AG04450 (cell line): ENCODE measurements around the gene MCRIP2. TPM values are rescaled to one million over a fixed set of nuclear protein-coding genes. Genes with fewer than 3 reads are reported as not detected.
A peak's percentile ranks its signal among the peaks of the same experiment; 100 is the strongest.

Experiments used
- CTCF ChIA-PET: fragments of 300-600, 350-600 bp; formaldehyde crosslinking; extraction: SDS; loops from one replicate; lab custom pipeline; 2022; ENCODE audit warnings: antibody characterized with exemption, inconsistent platforms; lab: Charles Lee
- POLR2A ChIA-PET: fragments of 350-600 bp; formaldehyde crosslinking; extraction: SDS; loops from one replicate; lab custom pipeline; 2021; ENCODE audit warnings: antibody characterized with exemption, inconsistent platforms; lab: Yijun Ruan, JAX
- DNase-seq: peaks from one replicate; pipeline ENCODE4 v3.0.0-alpha.2; 2011; ENCODE audit warnings: low read depth, low spot score
- H3K27ac ChIP-seq: one replicate; pipeline ENCODE4 v1.5.1; 2012; ENCODE audit warnings: low read depth, low read length, control low read depth
- H3K27me3 ChIP-seq: one replicate; pipeline ENCODE4 v1.6.0; 2012; ENCODE audit warnings: low read length; ENCODE audit not compliant: control insufficient read depth, insufficient read depth
- H3K4me3 ChIP-seq: 2 replicates; pipeline ENCODE4 v1.5.1; 2011; ENCODE audit warnings: mild to moderate bottlenecking, low read depth, low read length, control low read depth
- H3K9me3 ChIP-seq: 2 replicates; pipeline ENCODE4 v1.5.1; 2012; ENCODE audit warnings: low read length; ENCODE audit not compliant: control insufficient read depth, insufficient read depth
- polyA plus RNA-seq: library from polyadenylated mRNA; depleted of rRNA; stranded (reverse); fragments of >200 nt; gene quantifications from 2 replicates; pipeline ENCODE4 v1.2.3, GENCODE V29; 2011
- TF ChIP-seq, protein P1 (sequence below): IDR thresholded peaks from 2 replicates; pipeline ENCODE4 v1.5.1; 2011; ENCODE audit warnings: low read depth, low read length, control low read depth, inconsistent platforms

Gene MCRIP2
- polyA plus RNA-seq, 1 experiment, result 6.7 TPM

DNA sequence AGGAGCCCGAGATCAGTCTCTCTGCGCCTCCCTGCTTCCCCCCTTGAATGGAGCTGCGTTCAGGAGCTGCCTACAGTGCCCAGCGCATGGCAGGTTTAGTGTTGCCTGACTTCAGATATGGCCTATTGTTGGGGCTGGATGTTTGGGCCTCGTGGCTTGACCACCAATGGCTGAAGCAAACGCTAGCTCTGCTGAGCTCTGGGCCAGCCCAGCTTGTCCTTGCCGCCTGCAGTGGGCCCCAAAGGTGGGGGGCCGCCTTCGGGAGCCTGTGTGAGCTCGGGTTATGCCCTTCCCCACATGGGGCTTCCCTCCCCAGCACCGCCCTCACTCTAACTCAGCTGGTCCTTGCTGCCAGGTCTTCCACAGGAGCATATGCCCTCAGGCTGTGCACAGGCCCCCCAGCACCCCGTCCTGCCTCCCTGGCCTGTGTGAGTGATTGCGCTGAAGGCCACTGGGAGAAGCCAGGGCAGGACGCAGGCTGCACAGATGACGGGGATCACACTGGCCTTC, 3.5 kb upstream of the MCRIP2 start:
- H3K4me3 ChIP-seq, result no peak overlapping the region
- no peak for DNase-seq
- no peaks in the 10 kb centered on the region for H3K27me3 ChIP-seq
- no peak overlapping the region for H3K27ac ChIP-seq
- ChIA-PET CTCF (no interaction called here), POLR2A (no interaction called here)
- H3K9me3 ChIP-seq, result no peaks in the 10 kb centered on the region; the same call in 1 of the 2 replicates
- TF ChIP-seq, protein P1, sequence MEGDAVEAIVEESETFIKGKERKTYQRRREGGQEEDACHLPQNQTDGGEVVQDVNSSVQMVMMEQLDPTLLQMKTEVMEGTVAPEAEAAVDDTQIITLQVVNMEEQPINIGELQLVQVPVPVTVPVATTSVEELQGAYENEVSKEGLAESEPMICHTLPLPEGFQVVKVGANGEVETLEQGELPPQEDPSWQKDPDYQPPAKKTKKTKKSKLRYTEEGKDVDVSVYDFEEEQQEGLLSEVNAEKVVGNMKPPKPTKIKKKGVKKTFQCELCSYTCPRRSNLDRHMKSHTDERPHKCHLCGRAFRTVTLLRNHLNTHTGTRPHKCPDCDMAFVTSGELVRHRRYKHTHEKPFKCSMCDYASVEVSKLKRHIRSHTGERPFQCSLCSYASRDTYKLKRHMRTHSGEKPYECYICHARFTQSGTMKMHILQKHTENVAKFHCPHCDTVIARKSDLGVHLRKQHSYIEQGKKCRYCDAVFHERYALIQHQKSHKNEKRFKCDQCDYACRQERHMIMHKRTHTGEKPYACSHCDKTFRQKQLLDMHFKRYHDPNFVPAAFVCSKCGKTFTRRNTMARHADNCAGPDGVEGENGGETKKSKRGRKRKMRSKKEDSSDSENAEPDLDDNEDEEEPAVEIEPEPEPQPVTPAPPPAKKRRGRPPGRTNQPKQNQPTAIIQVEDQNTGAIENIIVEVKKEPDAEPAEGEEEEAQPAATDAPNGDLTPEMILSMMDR, result no peak

DNA sequence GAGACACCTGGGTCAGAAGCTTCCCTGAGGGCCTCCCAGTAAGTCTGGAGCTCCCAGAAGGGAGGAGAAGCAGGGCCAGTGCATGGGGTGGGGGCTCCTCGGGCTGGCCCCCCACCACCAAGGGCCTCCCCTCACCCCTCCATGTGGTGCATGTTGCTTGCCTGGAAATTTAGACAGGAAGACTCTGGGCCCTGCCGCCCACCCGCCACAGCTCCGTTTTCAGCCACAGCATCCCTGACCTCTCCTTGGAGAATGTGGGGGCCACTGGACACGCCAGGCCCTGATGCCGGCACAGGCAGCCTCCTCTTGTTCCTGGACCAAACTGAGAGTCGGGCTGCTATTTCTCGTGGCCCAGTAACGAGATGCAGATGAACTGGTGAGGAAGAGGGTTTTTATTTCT, 2.8 kb upstream of the MCRIP2 start:
- CTCF ChIA-PET, result no interaction called here

DNA sequence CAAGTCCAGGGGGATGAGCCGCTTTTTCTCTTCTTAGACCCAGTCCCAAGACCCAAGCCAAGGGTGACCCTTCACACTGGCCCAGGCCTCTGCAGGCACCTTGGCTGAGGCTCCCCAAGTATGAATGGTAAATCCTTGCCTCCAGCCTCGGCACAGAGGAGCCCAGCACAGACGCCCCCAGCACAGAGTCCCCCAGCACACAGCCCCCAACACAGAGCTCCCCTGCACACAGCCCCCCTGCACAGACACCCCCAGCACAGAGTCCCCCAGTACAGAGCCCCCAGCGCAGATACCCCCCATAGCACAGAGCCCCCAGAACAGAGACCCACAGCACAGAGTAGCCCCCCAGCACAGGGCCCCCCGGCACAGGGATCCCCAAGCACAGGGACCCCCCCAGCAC, 1.0 kb upstream of the MCRIP2 start:
- H3K4me3 ChIP-seq, result peak overlapping the region; percentile 80
- no peaks in the 10 kb centered on the region; the same call in 1 of the 2 replicates for H3K9me3 ChIP-seq
- ChIA-PET CTCF (interaction anchor here (0.7 kb wide), 1 partner anchor 225 kb away, joined by 5 read pairs; no protein-coding TSS in a partner anchor), POLR2A (no interaction called here)
- TF ChIP-seq, protein P1, result no peak
- no peaks in the 10 kb centered on the region for H3K27me3 ChIP-seq
- H3K27ac ChIP-seq, result no peak overlapping the region
- no peak for DNase-seq

More for the DNA sequence above, 2.8 kb upstream of the MCRIP2 start:
- no peaks in the 10 kb centered on the region; the same call in 1 of the 2 replicates for H3K9me3 ChIP-seq
- POLR2A ChIA-PET, result no interaction called here
- DNase-seq, result no peak
- H3K4me3 ChIP-seq, result no peak overlapping the region
- H3K27me3 ChIP-seq, result no peaks in the 10 kb centered on the region
- TF ChIP-seq, protein P1, result no peak
- no peak overlapping the region for H3K27ac ChIP-seq

DNA sequence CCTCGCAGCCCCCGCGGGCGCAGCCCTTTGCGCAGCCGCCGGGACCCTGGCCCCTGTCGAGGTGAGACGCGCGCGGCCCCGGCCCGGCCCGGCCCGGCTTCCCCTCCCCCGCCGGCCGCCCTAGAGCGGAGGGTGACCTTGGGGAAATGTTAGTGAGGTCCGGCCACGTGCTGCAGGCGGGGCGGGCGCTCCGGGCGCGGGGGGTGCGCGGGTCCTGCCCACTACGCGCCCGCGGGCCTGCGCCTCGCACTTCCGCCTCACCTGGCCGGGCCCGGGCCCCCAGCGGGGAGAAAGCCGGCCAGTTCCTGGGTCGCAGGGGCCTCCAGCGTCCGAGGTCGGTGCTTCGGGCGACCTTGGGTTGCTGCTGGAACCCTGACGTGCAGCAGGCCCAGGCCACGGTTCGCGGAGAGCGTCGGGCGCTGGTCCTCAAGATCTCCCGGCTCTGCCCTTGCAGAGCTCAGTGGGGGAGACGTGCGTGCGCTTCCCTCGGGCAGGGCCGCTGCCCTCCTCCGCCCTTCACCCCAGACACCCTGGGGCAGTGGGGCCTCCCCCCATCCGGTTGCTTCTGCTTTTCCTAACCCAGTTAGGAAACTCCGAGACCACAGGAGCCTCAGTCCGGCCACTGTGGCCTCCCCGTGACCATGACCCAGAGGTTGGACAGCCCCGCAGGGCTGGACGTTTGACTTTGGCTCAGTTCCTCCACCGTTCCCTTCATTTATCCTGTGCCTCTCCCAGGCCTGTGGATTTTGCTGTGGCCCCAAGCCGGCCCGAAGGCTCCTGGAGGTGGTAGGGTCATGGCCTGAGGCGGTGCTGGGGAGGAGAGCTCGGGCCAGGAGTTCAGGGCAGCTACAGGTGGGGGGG, 791 bp downstream of the MCRIP2 start:
- POLR2A ChIA-PET, result no interaction called here
- TF ChIP-seq, protein P1, result no peak
- H3K27me3 ChIP-seq, result no peaks in the 10 kb centered on the region
- no peaks in the 10 kb centered on the region; the same call in 1 of the 2 replicates for H3K9me3 ChIP-seq
- CTCF ChIA-PET, result no interaction called here
- peak overlapping the region; percentile 80 for H3K4me3 ChIP-seq
- DNase-seq, result no peak
- no peak overlapping the region for H3K27ac ChIP-seq

DNA sequence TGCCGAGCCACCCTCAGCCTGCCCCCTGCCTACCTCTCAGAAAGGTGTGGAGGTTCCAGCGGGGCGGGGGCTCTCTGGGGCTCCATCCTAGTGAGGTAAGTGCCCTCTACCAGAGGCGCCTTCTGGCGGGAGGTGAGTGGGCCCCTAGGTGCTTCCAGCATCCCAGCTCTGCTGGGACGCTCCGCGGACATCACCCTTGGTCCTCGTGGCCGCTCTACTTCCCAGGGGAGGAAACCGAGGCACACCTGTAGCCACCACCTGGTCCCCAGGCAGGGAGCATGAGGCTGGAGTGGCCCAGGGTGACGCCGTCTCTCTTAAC, 1.4 kb downstream of the MCRIP2 start:
- DNase-seq, result no peak
- Histone ChIP-seq H3K27ac (no peak overlapping the region), H3K27me3 (no peaks in the 10 kb centered on the region), H3K9me3 (no peaks in the 10 kb centered on the region; the same call in 1 of the 2 replicates), H3K4me3 (peak overlapping the region; percentile 80)
- POLR2A ChIA-PET, result no interaction called here
- CTCF ChIA-PET, result no interaction called here
- TF ChIP-seq, protein P1, result no peak
